GM12878 (cell line): ENCODE data around the gene CEP19.

Experiments used
- BHLHE40 ChIP-seq, 2 experiments: fragments of 450-650 bp in 1 of 2; IDR thresholded peaks; 2 replicates each; pipeline ENCODE4 v1.6.1; 2011 to 2017; ENCODE audit warnings: low read depth in 2 of 2, borderline replicate concordance in 1 of 2, improper control_type of control experiment in 1 of 2, low read length in 1 of 2, mild to moderate bottlenecking in 1 of 2
- CHD2 ChIP-seq: IDR thresholded peaks from 2 replicates; pipeline ENCODE4 v1.6.1; 2011; ENCODE audit warnings: low read depth, low read length, improper control_type of control experiment, borderline replicate concordance
- EZH2 ChIP-seq: IDR thresholded peaks from 2 replicates; pipeline ENCODE4 v1.6.1; 2012; ENCODE audit warnings: low read depth, mild to moderate bottlenecking, control low read depth, inconsistent platforms, low read length, borderline replicate concordance; ENCODE audit not compliant: control insufficient read depth
- MTA3 ChIP-seq: IDR thresholded peaks from 2 replicates; pipeline ENCODE4 v1.6.1; 2012; ENCODE audit warnings: low read length, inconsistent platforms, borderline replicate concordance
- MXI1 ChIP-seq: fragments of 150-350 bp; IDR thresholded peaks from 2 replicates; pipeline ENCODE4 v1.6.1; 2011; ENCODE audit warnings: low read depth, mild to moderate bottlenecking, inconsistent platforms, low read length, improper control_type of control experiment
- POLR2A ChIP-seq: IDR thresholded peaks from 2 replicates; pipeline ENCODE4 v1.6.1; 2011; ENCODE audit warnings: low read depth, mild to moderate bottlenecking, low read length
- POLR2AphosphoS5 ChIP-seq: IDR thresholded peaks from 2 replicates; pipeline ENCODE4 v1.6.1; 2011; ENCODE audit warnings: mild to moderate bottlenecking, low read length, inconsistent platforms
- SMARCA5 ChIP-seq: fragments of 450-650 bp; IDR thresholded peaks from 2 replicates; pipeline ENCODE4 v1.6.1; 2017; ENCODE audit warnings: mild to moderate bottlenecking
- ZBTB33 ChIP-seq: fragments of 450-650 bp; IDR thresholded peaks from 2 replicates; pipeline ENCODE4 v1.6.1; 2017; ENCODE audit warnings: mild to moderate bottlenecking
- TF ChIP-seq, protein P1 (sequence below): fragments of 450-650 bp; IDR thresholded peaks from 2 replicates; pipeline ENCODE4 v1.6.1; 2016; ENCODE audit warnings: mild to moderate bottlenecking
- TF ChIP-seq, protein P2 (sequence below), 3 experiments: IDR thresholded peaks in 2 of 3; conservative IDR thresholded peaks in 1 of 3; 2 replicates each; pipeline ENCODE4 v1.5.1; 2011; ENCODE audit warnings: low read depth in 3 of 3, low read length in 3 of 3, mild to moderate bottlenecking in 3 of 3, control low read depth in 2 of 3, moderate library complexity in 2 of 3, inconsistent platforms in 1 of 3, mixed read lengths in 1 of 3; ENCODE audit not compliant: control insufficient read depth in 2 of 3, insufficient read depth in 1 of 3; ENCODE audit errors: extremely low read depth in 1 of 3
- TF ChIP-seq, protein P3 (sequence below): fragments of 450-650 bp; IDR thresholded peaks from 2 replicates; pipeline ENCODE4 v1.6.1; 2017; ENCODE audit warnings: borderline replicate concordance
- TF ChIP-seq, protein P4 (sequence below): fragments of 450-650 bp; IDR thresholded peaks from 2 replicates; pipeline ENCODE4 v1.6.1; 2016; ENCODE audit warnings: mild to moderate bottlenecking, moderate library complexity, borderline replicate concordance

DNA sequence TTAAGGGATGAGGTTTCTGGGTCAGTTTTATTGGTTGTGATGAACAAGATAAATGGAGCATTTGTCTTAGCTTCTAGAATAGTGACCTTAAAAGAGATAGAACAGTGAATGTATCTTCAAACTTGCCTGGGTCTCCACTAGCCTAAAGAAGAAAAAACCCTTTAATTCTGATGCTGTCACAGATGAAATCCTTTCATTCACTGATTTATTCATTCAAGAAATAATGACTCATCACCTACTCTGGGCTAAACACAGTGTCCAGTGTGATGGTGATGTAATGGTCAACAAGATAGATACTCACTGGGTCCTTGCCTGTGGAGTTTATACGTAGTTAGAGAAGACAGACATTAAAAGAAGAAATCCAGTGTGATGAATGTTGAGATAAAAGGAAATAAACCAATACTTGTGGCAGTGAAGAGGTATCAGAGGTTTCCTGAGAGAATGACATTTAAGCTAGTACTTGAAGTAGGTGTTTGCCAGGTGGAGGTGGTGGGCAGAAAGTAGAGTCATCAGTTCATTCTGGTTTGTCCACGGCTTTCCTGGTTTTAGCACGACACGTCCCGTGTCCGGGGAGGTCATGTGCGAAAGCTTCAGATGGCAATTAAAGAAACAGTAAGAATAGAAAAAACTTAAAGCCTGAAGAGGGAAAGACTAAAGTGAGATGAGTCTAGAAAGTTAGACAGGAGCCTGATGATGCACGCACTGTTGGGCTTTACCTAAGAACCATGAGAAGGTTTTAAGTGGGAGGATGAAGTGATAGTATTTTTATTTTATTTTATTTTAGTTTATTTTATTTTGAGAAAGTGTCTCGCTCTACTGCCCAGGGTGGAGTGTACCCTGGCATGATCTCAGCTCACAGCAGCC is 46.1 kb upstream of the CEP19 start:
- TF ChIP-seq EZH2 (no peak), POLR2A (no peak), ZBTB33 (no peak), BHLHE40 (IDR thresholded peaks at IDR 0.05; ENCODE audit: borderline replicate concordance in 1 of 2, low read depth in 2 of 2, low read length in 1 of 2) (no peak), POLR2AphosphoS5 (no peak), SMARCA5 (no peak), MTA3 (no peak), CHD2 (no peak), MXI1 (no peak)
- TF ChIP-seq, protein P1, sequence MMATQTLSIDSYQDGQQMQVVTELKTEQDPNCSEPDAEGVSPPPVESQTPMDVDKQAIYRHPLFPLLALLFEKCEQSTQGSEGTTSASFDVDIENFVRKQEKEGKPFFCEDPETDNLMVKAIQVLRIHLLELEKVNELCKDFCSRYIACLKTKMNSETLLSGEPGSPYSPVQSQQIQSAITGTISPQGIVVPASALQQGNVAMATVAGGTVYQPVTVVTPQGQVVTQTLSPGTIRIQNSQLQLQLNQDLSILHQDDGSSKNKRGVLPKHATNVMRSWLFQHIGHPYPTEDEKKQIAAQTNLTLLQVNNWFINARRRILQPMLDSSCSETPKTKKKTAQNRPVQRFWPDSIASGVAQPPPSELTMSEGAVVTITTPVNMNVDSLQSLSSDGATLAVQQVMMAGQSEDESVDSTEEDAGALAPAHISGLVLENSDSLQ = no peak
- TF ChIP-seq, protein P2, sequence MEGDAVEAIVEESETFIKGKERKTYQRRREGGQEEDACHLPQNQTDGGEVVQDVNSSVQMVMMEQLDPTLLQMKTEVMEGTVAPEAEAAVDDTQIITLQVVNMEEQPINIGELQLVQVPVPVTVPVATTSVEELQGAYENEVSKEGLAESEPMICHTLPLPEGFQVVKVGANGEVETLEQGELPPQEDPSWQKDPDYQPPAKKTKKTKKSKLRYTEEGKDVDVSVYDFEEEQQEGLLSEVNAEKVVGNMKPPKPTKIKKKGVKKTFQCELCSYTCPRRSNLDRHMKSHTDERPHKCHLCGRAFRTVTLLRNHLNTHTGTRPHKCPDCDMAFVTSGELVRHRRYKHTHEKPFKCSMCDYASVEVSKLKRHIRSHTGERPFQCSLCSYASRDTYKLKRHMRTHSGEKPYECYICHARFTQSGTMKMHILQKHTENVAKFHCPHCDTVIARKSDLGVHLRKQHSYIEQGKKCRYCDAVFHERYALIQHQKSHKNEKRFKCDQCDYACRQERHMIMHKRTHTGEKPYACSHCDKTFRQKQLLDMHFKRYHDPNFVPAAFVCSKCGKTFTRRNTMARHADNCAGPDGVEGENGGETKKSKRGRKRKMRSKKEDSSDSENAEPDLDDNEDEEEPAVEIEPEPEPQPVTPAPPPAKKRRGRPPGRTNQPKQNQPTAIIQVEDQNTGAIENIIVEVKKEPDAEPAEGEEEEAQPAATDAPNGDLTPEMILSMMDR (IDR thresholded peaks at IDR 0.05 in 2 of 3, conservative IDR thresholded peaks at IDR 0.05 in 1 of 3; ENCODE audit: control insufficient read depth in 2 of 3, extremely low read depth in 1 of 3, insufficient read depth in 1 of 3, low read depth in 3 of 3, low read length in 3 of 3) = no peak
- TF ChIP-seq, protein P3, sequence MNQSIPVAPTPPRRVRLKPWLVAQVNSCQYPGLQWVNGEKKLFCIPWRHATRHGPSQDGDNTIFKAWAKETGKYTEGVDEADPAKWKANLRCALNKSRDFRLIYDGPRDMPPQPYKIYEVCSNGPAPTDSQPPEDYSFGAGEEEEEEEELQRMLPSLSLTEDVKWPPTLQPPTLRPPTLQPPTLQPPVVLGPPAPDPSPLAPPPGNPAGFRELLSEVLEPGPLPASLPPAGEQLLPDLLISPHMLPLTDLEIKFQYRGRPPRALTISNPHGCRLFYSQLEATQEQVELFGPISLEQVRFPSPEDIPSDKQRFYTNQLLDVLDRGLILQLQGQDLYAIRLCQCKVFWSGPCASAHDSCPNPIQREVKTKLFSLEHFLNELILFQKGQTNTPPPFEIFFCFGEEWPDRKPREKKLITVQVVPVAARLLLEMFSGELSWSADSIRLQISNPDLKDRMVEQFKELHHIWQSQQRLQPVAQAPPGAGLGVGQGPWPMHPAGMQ = no peak
- TF ChIP-seq, protein P4, sequence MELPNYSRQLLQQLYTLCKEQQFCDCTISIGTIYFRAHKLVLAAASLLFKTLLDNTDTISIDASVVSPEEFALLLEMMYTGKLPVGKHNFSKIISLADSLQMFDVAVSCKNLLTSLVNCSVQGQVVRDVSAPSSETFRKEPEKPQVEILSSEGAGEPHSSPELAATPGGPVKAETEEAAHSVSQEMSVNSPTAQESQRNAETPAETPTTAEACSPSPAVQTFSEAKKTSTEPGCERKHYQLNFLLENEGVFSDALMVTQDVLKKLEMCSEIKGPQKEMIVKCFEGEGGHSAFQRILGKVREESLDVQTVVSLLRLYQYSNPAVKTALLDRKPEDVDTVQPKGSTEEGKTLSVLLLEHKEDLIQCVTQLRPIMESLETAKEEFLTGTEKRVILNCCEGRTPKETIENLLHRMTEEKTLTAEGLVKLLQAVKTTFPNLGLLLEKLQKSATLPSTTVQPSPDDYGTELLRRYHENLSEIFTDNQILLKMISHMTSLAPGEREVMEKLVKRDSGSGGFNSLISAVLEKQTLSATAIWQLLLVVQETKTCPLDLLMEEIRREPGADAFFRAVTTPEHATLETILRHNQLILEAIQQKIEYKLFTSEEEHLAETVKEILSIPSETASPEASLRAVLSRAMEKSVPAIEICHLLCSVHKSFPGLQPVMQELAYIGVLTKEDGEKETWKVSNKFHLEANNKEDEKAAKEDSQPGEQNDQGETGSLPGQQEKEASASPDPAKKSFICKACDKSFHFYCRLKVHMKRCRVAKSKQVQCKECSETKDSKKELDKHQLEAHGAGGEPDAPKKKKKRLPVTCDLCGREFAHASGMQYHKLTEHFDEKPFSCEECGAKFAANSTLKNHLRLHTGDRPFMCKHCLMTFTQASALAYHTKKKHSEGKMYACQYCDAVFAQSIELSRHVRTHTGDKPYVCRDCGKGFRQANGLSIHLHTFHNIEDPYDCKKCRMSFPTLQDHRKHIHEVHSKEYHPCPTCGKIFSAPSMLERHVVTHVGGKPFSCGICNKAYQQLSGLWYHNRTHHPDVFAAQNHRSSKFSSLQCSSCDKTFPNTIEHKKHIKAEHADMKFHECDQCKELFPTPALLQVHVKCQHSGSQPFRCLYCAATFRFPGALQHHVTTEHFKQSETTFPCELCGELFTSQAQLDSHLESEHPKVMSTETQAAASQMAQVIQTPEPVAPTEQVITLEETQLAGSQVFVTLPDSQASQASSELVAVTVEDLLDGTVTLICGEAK = no peak
